Endothelial cell of umbilical vein (primary cell): Measurements from ENCODE around the gene CACNA2D3.

Experiments
- CTCF ChIP-seq, 2 donors: IDR thresholded peaks; 1 replicate in 1 of 2; 2 replicates in 1 of 2; pipeline ENCODE4 v1.5.1; 2011; ENCODE audit warnings: low read length in 2 of 2, mild to moderate bottlenecking in 2 of 2, moderate library complexity in 2 of 2, control low read depth in 1 of 2, inconsistent platforms in 1 of 2, low read depth in 1 of 2; ENCODE audit not compliant: insufficient read depth in 1 of 2; ENCODE audit errors: extremely low read depth in 1 of 2
- EZH2 ChIP-seq: IDR thresholded peaks from 2 replicates; pipeline ENCODE4 v1.6.1; 2012; ENCODE audit warnings: borderline replicate concordance, low read depth, mild to moderate bottlenecking, moderate library complexity, low read length, inconsistent platforms; ENCODE audit not compliant: severe bottlenecking
- FOS ChIP-seq: IDR thresholded peaks from 2 replicates; pipeline ENCODE4 v1.6.1; 2011; ENCODE audit warnings: mild to moderate bottlenecking, low read length, moderate library complexity, borderline replicate concordance; ENCODE audit not compliant: insufficient read depth
- JUN ChIP-seq: IDR thresholded peaks from 2 replicates; pipeline ENCODE4 v1.6.1; 2011; ENCODE audit warnings: borderline replicate concordance, low read depth; ENCODE audit not compliant: insufficient read length, insufficient read depth
- MAX ChIP-seq: IDR thresholded peaks from 2 replicates; pipeline ENCODE4 v1.6.1; 2011; ENCODE audit not compliant: insufficient read depth, insufficient read length
- POLR2A ChIP-seq: IDR thresholded peaks from 2 replicates; pipeline ENCODE4 v1.6.1; 2012; ENCODE audit warnings: low read depth, mild to moderate bottlenecking, control low read depth, low read length

- no peak for TF ChIP-seq CTCF (IDR thresholded peaks at IDR 0.05; ENCODE audit: extremely low read depth in 1 of 2, insufficient read depth in 1 of 2, low read depth in 1 of 2, low read length in 2 of 2)
- no peak for TF ChIP-seq EZH2
- TF ChIP-seq POLR2A, result no peak
- TF ChIP-seq MAX, result no peak
- no peak for TF ChIP-seq JUN
- no peak for TF ChIP-seq FOS
Observed at GRCh38 chr3:54321520-54321919, 199.2 kb downstream of the CACNA2D3 start.
